RWPE1 (cell line): ENCODE data around the gene THAP3.
"Not testable (repeated sequence)": the region's sequence is repeated elsewhere in the genome, so short reads cannot be mapped to it uniquely, and the experiment has no call there.

ENCODE experiments used
- CTCF ChIA-PET: fragments of 350-600 bp; sonication (Branson Sonifier 250); formaldehyde crosslinking; extraction: SDS; loops from one replicate; lab custom pipeline; 2021; lab: Yijun Ruan, JAX
- POLR2A ChIA-PET: fragments of 400-600 bp; formaldehyde crosslinking; extraction: SDS; loops from one replicate; lab custom pipeline; 2020; ENCODE audit warnings: antibody characterized with exemption; ENCODE audit not compliant: low non-redundant PET; lab: Yijun Ruan, JAX
- DNase-seq: peaks from one replicate; pipeline ENCODE4 v3.0.0; 2012; ENCODE audit warnings: low spot score
- H3K27ac ChIP-seq: fragments of 450-650 bp; 2 replicates; pipeline ENCODE4 v1.5.1; 2017
- TF ChIP-seq, protein P1 (sequence below): fragments of 450-650 bp; conservative IDR thresholded peaks from 2 replicates; pipeline ENCODE4 v1.5.1; 2017; ENCODE audit warnings: low read depth, mild to moderate bottlenecking

THAP3 gene

DNA sequence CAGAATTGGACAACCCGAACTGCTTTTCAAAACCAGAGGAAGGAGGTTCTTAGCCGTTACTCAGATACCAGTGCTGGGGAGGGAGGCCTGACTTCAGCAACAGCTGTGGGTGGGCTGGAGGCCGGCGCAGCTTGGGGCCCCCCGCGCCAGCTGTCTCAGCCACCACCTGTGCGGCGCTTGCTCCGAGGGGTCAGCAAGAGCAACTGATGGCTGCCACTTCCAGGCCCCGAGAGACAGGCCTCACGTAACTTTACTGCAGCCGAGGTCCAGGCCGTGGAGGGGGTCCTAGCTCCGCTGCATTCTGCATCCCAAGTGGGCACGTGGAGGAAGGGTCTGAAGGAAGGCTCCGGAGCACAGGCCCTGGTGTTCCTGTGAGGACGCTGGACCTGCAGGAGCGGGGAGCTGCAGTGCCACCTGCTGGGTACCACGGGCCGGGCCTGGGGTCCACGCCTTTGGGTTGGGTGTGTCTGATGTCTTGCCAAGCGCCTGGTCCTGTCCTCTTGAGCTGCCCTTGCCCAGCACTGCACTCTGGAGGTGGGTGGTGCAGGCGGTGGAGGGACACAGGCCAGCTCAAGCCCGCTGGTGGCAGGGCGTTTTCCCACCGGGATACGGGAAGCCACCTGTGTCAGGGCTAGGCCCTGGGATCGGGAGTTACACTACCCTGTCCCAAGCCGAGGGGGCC lies 9.8 kb downstream of the THAP3 start:
- peak overlapping the region; percentile 53 for H3K27ac ChIP-seq
- ChIA-PET POLR2A (no interaction called here), CTCF (interaction anchor here (0.6 to 1.1 kb wide), 8 partner anchors 9 to 350 kb away, joined by 3 to 5 read pairs (median 3); partner anchors contain the start of gene TNFRSF25)
- TF ChIP-seq, protein P1, sequence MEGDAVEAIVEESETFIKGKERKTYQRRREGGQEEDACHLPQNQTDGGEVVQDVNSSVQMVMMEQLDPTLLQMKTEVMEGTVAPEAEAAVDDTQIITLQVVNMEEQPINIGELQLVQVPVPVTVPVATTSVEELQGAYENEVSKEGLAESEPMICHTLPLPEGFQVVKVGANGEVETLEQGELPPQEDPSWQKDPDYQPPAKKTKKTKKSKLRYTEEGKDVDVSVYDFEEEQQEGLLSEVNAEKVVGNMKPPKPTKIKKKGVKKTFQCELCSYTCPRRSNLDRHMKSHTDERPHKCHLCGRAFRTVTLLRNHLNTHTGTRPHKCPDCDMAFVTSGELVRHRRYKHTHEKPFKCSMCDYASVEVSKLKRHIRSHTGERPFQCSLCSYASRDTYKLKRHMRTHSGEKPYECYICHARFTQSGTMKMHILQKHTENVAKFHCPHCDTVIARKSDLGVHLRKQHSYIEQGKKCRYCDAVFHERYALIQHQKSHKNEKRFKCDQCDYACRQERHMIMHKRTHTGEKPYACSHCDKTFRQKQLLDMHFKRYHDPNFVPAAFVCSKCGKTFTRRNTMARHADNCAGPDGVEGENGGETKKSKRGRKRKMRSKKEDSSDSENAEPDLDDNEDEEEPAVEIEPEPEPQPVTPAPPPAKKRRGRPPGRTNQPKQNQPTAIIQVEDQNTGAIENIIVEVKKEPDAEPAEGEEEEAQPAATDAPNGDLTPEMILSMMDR: peak; percentile 54
- peak; percentile 30 for DNase-seq

DNA sequence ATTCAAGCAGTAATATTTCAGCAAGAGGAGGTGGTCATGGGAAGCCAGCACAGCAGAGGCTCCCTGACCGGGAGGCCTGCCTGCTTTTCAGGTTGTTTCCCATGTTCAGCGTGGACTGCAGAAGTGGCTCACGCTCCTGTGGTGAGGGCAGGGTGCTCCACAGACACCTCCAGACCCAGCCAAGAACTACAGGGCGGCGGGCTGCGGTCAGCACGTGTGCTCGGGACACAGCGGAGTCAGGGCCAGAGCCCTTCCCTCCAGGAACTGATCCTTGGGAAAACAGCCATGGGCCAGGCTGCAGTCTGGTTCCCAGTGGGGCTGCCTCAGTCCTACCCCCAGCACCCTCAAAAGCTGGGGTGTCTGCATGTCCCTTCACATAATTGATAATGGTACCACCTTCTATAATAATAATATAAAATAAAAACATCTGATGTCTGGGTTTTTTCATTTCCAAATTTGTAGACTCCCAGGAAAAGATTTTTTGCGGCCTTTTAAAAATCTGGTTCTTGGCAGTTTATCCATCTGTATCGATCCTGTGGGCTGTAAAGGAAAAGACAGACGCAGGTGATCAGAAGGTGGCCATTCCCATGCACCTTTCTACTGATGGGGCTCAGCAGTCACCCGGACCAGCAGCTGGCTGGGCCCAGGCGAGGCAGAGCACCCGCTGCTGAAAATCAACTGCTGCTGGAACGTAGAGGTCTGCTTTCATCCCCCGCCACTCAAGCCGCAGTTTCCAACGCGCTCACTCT lies 10.7 kb downstream of the THAP3 start:
- peak overlapping the region; percentile 53 for H3K27ac ChIP-seq
- CTCF ChIA-PET: interaction anchor here (0.6 to 1.1 kb wide), 5 partner anchors 10 to 289 kb away, joined by 3 to 5 read pairs (median 3); no protein-coding TSS in a partner anchor
- POLR2A ChIA-PET: no interaction called here
- TF ChIP-seq, protein P1: no peak
- DNase-seq: no peak

DNA sequence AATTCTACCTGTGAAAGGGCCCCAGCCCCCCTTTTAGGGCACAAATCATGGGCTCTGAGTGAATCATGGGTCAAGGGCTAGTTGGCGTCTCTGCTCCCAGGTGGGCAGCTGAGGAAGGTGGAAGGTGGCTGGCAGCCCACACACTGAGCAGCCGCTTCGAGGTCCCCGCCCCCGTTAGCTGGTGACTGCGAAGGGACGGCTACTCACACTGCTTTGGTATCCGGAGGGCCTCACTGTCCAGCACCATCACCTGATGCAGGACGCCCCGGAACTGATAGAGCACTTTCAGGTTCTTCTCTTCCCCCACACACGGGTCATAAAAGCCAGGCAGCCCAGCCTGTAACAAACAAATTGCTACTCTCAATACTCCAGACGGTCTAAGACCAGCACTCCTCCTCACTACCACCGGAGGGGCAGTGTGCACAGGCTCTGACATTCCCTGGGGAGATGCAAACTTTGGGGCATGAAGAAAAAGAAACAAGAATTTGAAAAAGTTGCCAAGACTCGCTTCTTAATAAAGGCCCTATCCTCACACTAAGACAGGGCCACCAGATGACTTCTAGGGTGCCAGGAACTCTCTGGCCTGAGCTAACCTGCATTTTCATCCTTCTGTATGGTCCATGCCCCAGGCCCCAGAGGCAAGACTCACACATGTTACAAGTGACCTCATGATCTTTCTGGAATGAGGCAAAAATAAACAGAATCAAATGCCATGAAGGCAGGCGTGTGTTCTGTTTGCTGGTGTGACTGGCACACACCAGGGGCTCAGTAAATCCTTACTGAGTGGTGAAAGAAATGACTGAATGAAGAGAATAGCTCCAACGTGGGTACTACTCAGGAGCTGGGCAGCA lies 11.5 kb downstream of the THAP3 start:
- TF ChIP-seq, protein P1: no peak
- POLR2A ChIA-PET: no interaction called here
- DNase-seq: no peak
- peak overlapping the region; percentile 53 for H3K27ac ChIP-seq
- CTCF ChIA-PET: no interaction called here

DNA sequence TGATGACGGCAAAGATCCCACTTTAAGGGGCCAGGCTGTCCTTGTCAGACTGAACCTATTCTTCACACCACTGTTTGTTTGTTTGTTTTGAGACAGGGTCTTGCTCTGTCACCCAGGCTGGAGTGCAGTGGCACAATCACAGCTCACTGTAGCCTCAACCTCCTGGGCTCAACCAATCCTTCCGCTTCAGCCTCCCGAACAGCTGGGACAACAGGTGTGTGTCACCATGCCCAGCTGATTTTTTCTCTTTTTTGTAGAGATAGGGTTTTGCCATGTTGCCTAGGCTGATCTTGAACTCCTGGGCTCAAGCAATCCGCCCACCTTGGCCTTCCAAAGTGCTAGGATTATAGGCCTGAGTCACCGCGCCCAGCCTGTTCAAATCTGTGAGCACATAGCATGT lies 12.1 kb downstream of the THAP3 start:
- CTCF ChIA-PET, DNase-seq: not testable (repeated sequence)
- peak overlapping the region; percentile 53 for H3K27ac ChIP-seq
- POLR2A ChIA-PET: interaction anchor here (0.5 kb wide), 1 partner anchor 25 kb away, joined by 6 read pairs; no protein-coding TSS in a partner anchor

DNA sequence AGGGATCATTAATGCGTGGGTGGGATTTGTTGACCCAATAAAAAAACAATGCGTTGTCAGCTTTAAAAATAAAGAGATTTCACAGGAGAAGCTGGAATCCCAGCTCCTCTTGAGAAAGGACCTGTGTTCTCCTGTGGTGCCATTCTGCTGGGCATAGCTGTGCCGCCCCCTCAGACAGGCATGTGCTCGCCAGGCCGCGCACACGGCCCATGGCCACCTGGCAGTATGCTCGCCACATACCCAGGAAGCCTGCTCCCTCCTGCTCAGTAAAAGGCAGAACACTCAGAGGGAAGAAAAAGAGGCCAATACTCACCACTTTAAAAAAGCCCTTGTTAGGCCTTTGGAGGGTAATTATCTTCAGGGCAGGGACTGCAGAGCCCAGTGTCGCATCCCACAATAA lies 13.1 kb downstream of the THAP3 start:
- CTCF ChIA-PET: interaction anchor here (0.6 to 0.7 kb wide), 3 partner anchors 40 to 612 kb away, joined by 3 to 4 read pairs (median 3); no protein-coding TSS in a partner anchor
- no peak for DNase-seq
- peak overlapping the region; percentile 53 for H3K27ac ChIP-seq
- TF ChIP-seq, protein P1: no peak
- POLR2A ChIA-PET: no interaction called here

DNA sequence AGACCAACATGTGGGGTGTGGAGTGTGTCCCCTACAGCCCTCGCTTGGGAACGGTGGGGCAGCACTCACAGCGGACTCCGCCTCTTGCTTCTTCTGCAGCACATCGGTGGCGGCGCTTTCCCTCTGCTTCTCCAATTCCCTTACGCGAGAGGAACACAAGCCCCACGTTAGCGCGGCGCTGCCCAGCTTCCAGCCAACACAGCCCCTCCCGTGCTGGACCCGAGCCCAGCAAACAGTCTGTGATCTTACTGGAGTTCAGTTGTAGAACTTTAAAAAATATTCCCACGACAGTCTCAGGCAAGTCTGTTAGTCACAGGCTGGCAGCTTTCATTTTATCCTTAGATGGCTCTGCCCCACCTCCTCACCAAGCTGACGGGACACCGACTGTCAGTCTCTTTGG lies 13.6 kb downstream of the THAP3 start:
- DNase-seq: no peak
- peak overlapping the region; percentile 53 for H3K27ac ChIP-seq
- ChIA-PET POLR2A (no interaction called here), CTCF (interaction anchor here (0.6 kb wide), 1 partner anchor 113 kb away, joined by 3 read pairs; no protein-coding TSS in a partner anchor)
- TF ChIP-seq, protein P1: no peak

DNA sequence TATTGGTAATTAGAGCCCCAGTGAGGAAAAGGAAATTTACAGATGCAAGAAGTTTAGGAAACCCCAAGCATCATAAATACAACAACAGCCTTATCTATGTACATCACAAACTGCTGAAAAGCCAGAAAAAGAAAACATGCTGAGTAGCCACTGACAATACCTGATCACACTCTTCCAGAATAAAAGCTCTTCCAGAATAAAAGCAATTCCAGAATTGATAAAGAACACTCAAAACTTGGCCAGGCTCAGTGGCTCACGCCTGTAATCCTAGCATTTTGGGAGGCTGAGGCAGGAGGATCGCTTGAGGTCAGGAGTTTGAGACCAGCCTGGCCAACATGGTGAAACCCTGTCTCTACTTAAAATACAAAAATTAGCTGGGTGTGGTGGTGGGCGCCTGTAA lies 16.2 kb downstream of the THAP3 start:
- DNase-seq, H3K27ac ChIP-seq, POLR2A ChIA-PET: not testable (repeated sequence)
- CTCF ChIA-PET: interaction anchor here (0.6 to 0.7 kb wide), 2 partner anchors 86 to 1006 kb away, joined by 3 read pairs; partner anchors contain the start of gene NOL9
